Measurements from ENCODE around the gene PIP4K2A. TPM values are rescaled to one million over a fixed set of nuclear protein-coding genes. Genes with fewer than 3 reads are reported as not detected.

The PIP4K2A gene
- total and polyA plus RNA-seq, 2 of the 13 experiments (the other 11 are each of a cell fraction or from before 2014, with no cell fraction given): 9.1 to 22.6 TPM

- H3K9ac ChIP-seq (ENCODE audit: insufficient read depth, low read depth, low read length): no peak overlapping the region
- FAIRE-seq (no peak), ATAC-seq (no peak), DNase-seq (ENCODE audit: low spot score) (no peak)
- H3K4me1 ChIP-seq (ENCODE audit: insufficient read depth, low read length): no peaks in the 10 kb centered on the region
- H3K27ac ChIP-seq (ENCODE audit: extremely low read length, insufficient read depth, low read length): no peak overlapping the region
- POLR2A ChIA-PET: no interaction called here
- WGBS (ENCODE audit: low lambda C conversion rate): 10% methylated on average over 2 of the region's 2 CpGs
- no peaks in the 10 kb centered on the region for H3K27me3 ChIP-seq (ENCODE audit: control insufficient read depth in 1 of 2, insufficient read depth in 2 of 2, low read length in 2 of 2)
- H2AFZ ChIP-seq (ENCODE audit: low read length): no peak overlapping the region
- intact Hi-C loops (cut with micrococcal nuclease; ENCODE audit: unreplicated experiment): no loop called here
- no peaks in the 10 kb centered on the region for H4K20me1 ChIP-seq (ENCODE audit: insufficient read depth, low read length)
- CTCF ChIA-PET (ENCODE audit: low intra/inter-chr PET ratio, low total read pairs): no interaction called here
- in situ Hi-C loops (cut with HindIII; ENCODE audit: extremely low pct_ligation_motif_present, low pct_unique_long_range_greater_than_20kb): no loop called here
- BruUV-seq (replicated peaks): no TSS peak
- H3K9me3 ChIP-seq (ENCODE audit: low read length): no peaks in the 10 kb centered on the region
- H3K4me3 ChIP-seq (replicated peaks in 1 of 3; ENCODE audit: insufficient read depth in 1 of 3, low read depth in 2 of 3, low read length in 3 of 3): no peak overlapping the region
- no peaks in the 10 kb centered on the region for H3K36me3 ChIP-seq (replicated peaks in 1 of 2; ENCODE audit: control insufficient read depth in 1 of 2, insufficient read depth in 2 of 2, low read length in 2 of 2)
- H3K79me2 ChIP-seq (ENCODE audit: insufficient read depth, low read length): no peaks in the 10 kb centered on the region
- no peak overlapping the region for H3K4me2 ChIP-seq (ENCODE audit: low read depth, low read length)
- no peak for TF ChIP-seq PRDM15 (CRISPR knock-in tag; IDR thresholded peaks at IDR 0.05)
- TF ChIP-seq ZBTB25 (CRISPR knock-in tag; IDR thresholded peaks at IDR 0.05): no peak
- TF ChIP-seq HIC2 (CRISPR knock-in tag; IDR thresholded peaks at IDR 0.05; ENCODE audit: low read depth): no peak
- no peak for TF ChIP-seq PHF5A (CRISPR knock-in tag; IDR thresholded peaks at IDR 0.05; ENCODE audit: low read depth, unreplicated experiment)
- TF ChIP-seq ZBTB40 (IDR thresholded peaks at IDR 0.05): no peak
- TF ChIP-seq ZBTB40 (CRISPR knock-in tag; IDR thresholded peaks at IDR 0.05): no peak
- TF ChIP-seq SNAPC2 (CRISPR knock-in tag; IDR thresholded peaks at IDR 0.05): no peak
- no peak for TF ChIP-seq ZNF235 (CRISPR knock-in tag; IDR thresholded peaks at IDR 0.05; ENCODE audit: borderline replicate concordance)
- no peak for TF ChIP-seq XBP1 (CRISPR knock-in tag; IDR thresholded peaks at IDR 0.05)
- TF ChIP-seq RARA (CRISPR knock-in tag; IDR thresholded peaks at IDR 0.05): no peak
These were observed 35.8 kb upstream of the PIP4K2A start for GRCh38 chr10:22750131-22750530.
